AG04449 (cell line): ENCODE measurements around the gene MPV17.
"Not testable (repeated sequence)": the region's sequence is repeated elsewhere in the genome, so short reads cannot be mapped to it uniquely, and the experiment has no call there.

ENCODE experiments used
- CTCF ChIA-PET: fragments of 350-600 bp; formaldehyde crosslinking; extraction: SDS; loops from one replicate; lab custom pipeline; 2021; ENCODE audit warnings: antibody characterized with exemption; lab: Yijun Ruan, JAX
- POLR2A ChIA-PET: fragments of 400-600, 350-600 bp; formaldehyde crosslinking; extraction: SDS; loops from one replicate; lab custom pipeline; 2020; ENCODE audit warnings: antibody characterized with exemption, inconsistent platforms; lab: Yijun Ruan, JAX
- DNase-seq: peaks from one replicate; pipeline ENCODE4 v3.0.0-alpha.2; 2010; ENCODE audit warnings: low read depth, low spot score
- H3K4me3 ChIP-seq: 2 replicates; pipeline ENCODE4 v1.5.1; 2011; ENCODE audit warnings: low read depth, mild to moderate bottlenecking, control low read depth, low read length
- CTCF ChIP-seq: IDR thresholded peaks from one replicate; pipeline ENCODE4 v1.5.1; 2011; ENCODE audit warnings: mild to moderate bottlenecking, moderate library complexity, low read length, control low read depth, inconsistent platforms; ENCODE audit not compliant: insufficient read depth; ENCODE audit errors: missing control alignments

MPV17 gene

GRCh38 chr2:27281855-27282559, 40.9 kb downstream of the MPV17 start, which contains the start of gene TRIM54:
Gene TRIM54 (plus strand): TSS chr2:27282429. CDS start chr2:27282732, 303 bp downstream.
- ChIA-PET POLR2A (interaction anchor here (0.6 to 1.2 kb wide), 2 partner anchors 41 to 155 kb away, joined by 3 read pairs; no protein-coding TSS in a partner anchor), CTCF (interaction anchor here (1.0 to 10.5 kb wide), 25 partner anchors 9 to 320 kb away, joined by 3 to 206 read pairs (median 13); partner anchors contain the start of genes CAD, KHK, PREB and SLC30A3)
- no peak within 1 kb of the TSS for H3K4me3 ChIP-seq
- no peak for DNase-seq
- TF ChIP-seq CTCF: no peak

- POLR2A ChIA-PET: interaction anchor here (0.6 to 1.2 kb wide), 2 partner anchors 42 to 154 kb away, joined by 3 read pairs; no protein-coding TSS in a partner anchor
Measured at GRCh38 chr2:27281442-27281841, 41.5 kb downstream of the MPV17 start.

GRCh38 chr2:27280826-27281225, 42.1 kb downstream of the MPV17 start:
- CTCF ChIA-PET: interaction anchor here (1.0 to 10.5 kb wide), 28 partner anchors 9 to 435 kb away, joined by 3 to 206 read pairs (median 8); partner anchors contain the start of genes ATRAID, SLC30A3 and SLC5A6
- DNase-seq: no peak
- no peak overlapping the region for H3K4me3 ChIP-seq
- POLR2A ChIA-PET: interaction anchor here (0.8 to 1.7 kb wide), 2 partner anchors 12 to 69 kb away, joined by 3 to 7 read pairs; partner anchors contain the start of genes ATRAID and SLC5A6
- TF ChIP-seq CTCF: no peak

More at GRCh38 chr2:27281442-27281841, 41.5 kb downstream of the MPV17 start:
- TF ChIP-seq CTCF: no peak
- H3K4me3 ChIP-seq: no peak overlapping the region
- DNase-seq: no peak
- CTCF ChIA-PET: interaction anchor here (1.0 to 10.5 kb wide), 27 partner anchors 10 to 320 kb away, joined by 3 to 206 read pairs (median 9); partner anchors contain the start of genes CAD, KHK, PREB and SLC30A3

GRCh38 chr2:27278010-27278409, 44.9 kb downstream of the MPV17 start:
- ChIA-PET POLR2A (no interaction called here), CTCF (interaction anchor here (1.6 to 10.5 kb wide), 5 partner anchors 13 to 177 kb away, joined by 5 to 206 read pairs (median 99); partner anchors contain the start of gene SLC30A3)
- no peak for TF ChIP-seq CTCF

GRCh38 chr2:27275211-27276150, 47.4 kb downstream of the MPV17 start, which contains the start of gene DNAJC5G:
Gene DNAJC5G (plus strand): TSS chr2:27275433. CDS start chr2:27276729, 1,296 bp downstream.
- POLR2A ChIA-PET: no interaction called here
- no peak within 1 kb of the TSS for H3K4me3 ChIP-seq
- TF ChIP-seq CTCF: no peak
- CTCF ChIA-PET: interaction anchor here (1.1 to 10.5 kb wide), 3 partner anchors 11 to 175 kb away, joined by 3 to 206 read pairs (median 125); partner anchors contain the start of gene SLC30A3
- DNase-seq: no peak

More at GRCh38 chr2:27278010-27278409, 44.9 kb downstream of the MPV17 start:
- DNase-seq: no peak
- H3K4me3 ChIP-seq: no peak overlapping the region

GRCh38 chr2:27272537-27273522, 50.1 kb downstream of the MPV17 start:
- ChIA-PET POLR2A (interaction anchor here (0.7 kb wide), 1 partner anchor 105 kb away, joined by 3 read pairs; no protein-coding TSS in a partner anchor), CTCF (interaction anchor here (0.8 to 5.7 kb wide), 6 partner anchors 8 to 410 kb away, joined by 3 to 75 read pairs (median 12); partner anchors contain the start of gene TRIM54)
- not testable (repeated sequence) for H3K4me3 ChIP-seq, DNase-seq
